B cell (primary cell): ENCODE results near the gene MYMX. TPM values are rescaled to one million over a fixed set of nuclear protein-coding genes. Genes with fewer than 3 reads are reported as not detected.

Experiments used
- ATAC-seq: fragments of 200-7000 bp; cut with Tn5 transposase; one replicate; pipeline ENCODE4 v1.10.0; 2021; ENCODE audit warnings: low read depth, mild to moderate bottlenecking, moderate number of reproducible peaks, moderate library complexity
- CTCF ChIA-PET: fragments of 350-600 bp; sonication (Branson Sonifier 250); formaldehyde crosslinking; loops from one replicate; lab custom pipeline; 2021; ENCODE audit warnings: antibody characterized with exemption, inconsistent platforms; lab: Charles Lee
- POLR2A ChIA-PET: fragments of 350-600 bp; sonication (Branson Sonifier 250); formaldehyde crosslinking; loops from one replicate; lab custom pipeline; 2021; ENCODE audit warnings: antibody characterized with exemption; lab: Charles Lee
- DNase-seq: peaks from one replicate; pipeline ENCODE4 v3.0.0; 2013
- H2AFZ ChIP-seq: 2 replicates; pipeline ENCODE4 v1.6.1; 2012; ENCODE audit warnings: mild to moderate bottlenecking, low read depth, low read length; ENCODE audit not compliant: insufficient read depth, poor library complexity, severe bottlenecking
- H3K27ac ChIP-seq, 2 donors: 1 replicate in 1 of 2; 2 replicates in 1 of 2; pipeline ENCODE4 v1.5.1; 2012 to 2013; ENCODE audit warnings: low read length in 2 of 2, mild to moderate bottlenecking in 2 of 2, moderate library complexity in 1 of 2
- H3K27me3 ChIP-seq, 4 experiments: fragments of 200-600 bp in 1 of 4; sonication (generic) in 1 of 4; replicated peaks in 1 of 4; 1 replicate in 2 of 4; 2 replicates in 2 of 4; pipeline versions ENCODE4 v1.6.1 to v1.7.0; 2013 to 2016; ENCODE audit warnings: low read length in 3 of 4, mild to moderate bottlenecking in 2 of 4, mixed read lengths in 1 of 4, moderate library complexity in 1 of 4; ENCODE audit not compliant: insufficient read depth in 4 of 4, control insufficient read depth in 3 of 4; ENCODE audit errors: control extremely low read depth in 1 of 4
- H3K36me3 ChIP-seq, 2 experiments: replicated peaks in 1 of 2; 1 replicate in 1 of 2; 2 replicates in 1 of 2; pipeline versions ENCODE4 v1.6.1 to v1.7.1; 2013; ENCODE audit warnings: low read length in 1 of 2; ENCODE audit not compliant: insufficient read depth in 2 of 2, control insufficient read depth in 1 of 2; ENCODE audit errors: control extremely low read depth in 1 of 2, extremely low read depth in 1 of 2
- H3K4me1 ChIP-seq, 2 donors: fragments of 200-600 bp in 1 of 2; sonication (generic) in 1 of 2; 1 replicate in 1 of 2; 2 replicates in 1 of 2; pipeline versions ENCODE4 v1.5.1 to v1.6.1; 2013 to 2017; ENCODE audit warnings: low read length in 2 of 2; ENCODE audit not compliant: control insufficient read depth in 2 of 2, insufficient read depth in 2 of 2
- H3K4me2 ChIP-seq: replicated peaks from 2 replicates; pipeline ENCODE3; 2012; ENCODE audit warnings: mild to moderate bottlenecking, low read depth, low read length; ENCODE audit not compliant: poor library complexity, severe bottlenecking
- H3K4me3 ChIP-seq, 5 experiments: fragments of 200-600 bp in 1 of 5; sonication (generic) in 1 of 5; 1 replicate in 3 of 5; 2 replicates in 2 of 5; pipeline versions ENCODE4 v1.5.1 to v1.7.0; 2011 to 2016; ENCODE audit warnings: low read length in 4 of 5, mild to moderate bottlenecking in 4 of 5, low read depth in 2 of 5, control low read depth in 1 of 5, moderate library complexity in 1 of 5; ENCODE audit not compliant: insufficient read depth in 1 of 5; ENCODE audit errors: control extremely low read depth in 1 of 5, extremely low read depth in 1 of 5
- H3K79me2 ChIP-seq: fragments of 200-600 bp; sonication (generic); one replicate; pipeline ENCODE4 v1.6.0; 2016; ENCODE audit warnings: low read length; ENCODE audit not compliant: control insufficient read depth, insufficient read depth
- H3K9ac ChIP-seq: fragments of 200-600 bp; sonication (generic); 2 replicates; pipeline ENCODE4 v1.6.1; 2017; ENCODE audit warnings: mild to moderate bottlenecking, low read length, moderate library complexity
- H3K9me3 ChIP-seq, 3 donors: one replicate each; pipeline versions ENCODE4 v1.6.1 to v1.7.1; 2013; ENCODE audit warnings: low read length in 2 of 3; ENCODE audit not compliant: control insufficient read depth in 2 of 3, insufficient read depth in 1 of 3; ENCODE audit errors: control extremely low read depth in 1 of 3
- H4K20me1 ChIP-seq: 2 replicates; pipeline ENCODE4 v1.6.0; 2012; ENCODE audit warnings: mild to moderate bottlenecking, low read length; ENCODE audit not compliant: insufficient read depth, control insufficient read depth, poor library complexity, severe bottlenecking
- H3K27ac Mint-ChIP-seq: one replicate; pipeline ENCODE4 v1.8.0; 2021; ENCODE audit warnings: mixed read lengths
- H3K27me3 Mint-ChIP-seq: one replicate; pipeline ENCODE4 v1.8.0; 2021; ENCODE audit warnings: mixed read lengths
- H3K4me1 Mint-ChIP-seq: one replicate; pipeline ENCODE4 v1.8.0; 2021; ENCODE audit warnings: mixed read lengths
- H3K4me3 Mint-ChIP-seq: one replicate; pipeline ENCODE4 v1.8.0; 2021; ENCODE audit warnings: mixed read lengths
- H3K9me3 Mint-ChIP-seq: one replicate; pipeline ENCODE4 v1.8.0; 2022; ENCODE audit warnings: mixed read lengths; ENCODE audit not compliant: insufficient read depth
- CTCF ChIP-seq: fragments of 200-600 bp; IDR thresholded peaks from one replicate; pipeline ENCODE4 v1.8.0; 2022; ENCODE audit warnings: antibody characterized with exemption, mild to moderate bottlenecking
- EZH2 ChIP-seq: IDR thresholded peaks from 2 replicates; pipeline ENCODE4 v1.6.1; 2012; ENCODE audit warnings: borderline replicate concordance, low read depth, mild to moderate bottlenecking, moderate library complexity, low read length; ENCODE audit not compliant: insufficient read depth, poor library complexity, severe bottlenecking
- WGBS: methylation state at CpG from one replicate; pipeline ENCODE4 v1.1.5; 2013; ENCODE audit warnings: missing lambda C conversion rate; ENCODE audit not compliant: insufficient coverage; 5-methylcytosine and 5-hydroxymethylcytosine counted together
- intact Hi-C: fragments of 100-400 bp; cut with micrococcal nuclease; formaldehyde crosslinking; loops from one replicate; pipeline ENCODE4 v1.10.0; 2022
- polyA plus RNA-seq: library from polyadenylated mRNA; depleted of rRNA; stranded (reverse); fragments of >200 nt; gene quantifications from 2 replicates; pipeline ENCODE4 v1.2.3, GENCODE V29; 2012
- total RNA-seq, 2 donors: library from RNA; stranded (reverse); fragments of 120-200 nt in 1 of 2; gene quantifications; 1 replicate in 1 of 2; 2 replicates in 1 of 2; pipeline versions ENCODE4 v1.2.3 to v1.2.4, GENCODE V29; 2013 to 2022

The MYMX gene
- total and polyA plus RNA-seq, 2 donors (not counting 1 experiment from before 2014, with no cell fraction given): not detected

GRCh38 chr6:44214307-44214706 lies 2.4 kb upstream of the MYMX start:
- H3K4me3 Mint-ChIP-seq: no peak overlapping the region
- 100% methylated on average over 6 of the region's 6 CpGs for WGBS
- Histone ChIP-seq H3K4me1 (peaks cover 10 to 13% of the 10 kb centered on the region in 2 donors), H3K36me3 (no peaks in the 10 kb centered on the region), H2AFZ (no peak overlapping the region), H3K79me2 (no peaks in the 10 kb centered on the region), H3K9ac (no peak overlapping the region), H3K4me2 (no peak overlapping the region), H3K4me3 (no peak overlapping the region), H3K27ac (no peak overlapping the region), H4K20me1 (no peaks in the 10 kb centered on the region), H3K9me3 (no peaks in the 10 kb centered on the region), H3K27me3 (peaks cover 0 to 5% (median 0%) of the 10 kb centered on the region in 4 experiments)
- no peaks in the 10 kb centered on the region for H3K9me3 Mint-ChIP-seq
- H3K27ac Mint-ChIP-seq: no peak overlapping the region
- ATAC-seq (no peak), DNase-seq (no peak)
- intact Hi-C loops: no loop called here
- H3K4me1 Mint-ChIP-seq: peaks cover 10% of the 10 kb centered on the region
- CTCF ChIA-PET: no interaction called here
- POLR2A ChIA-PET: no interaction called here
- TF ChIP-seq EZH2 (no peak), CTCF (no peak)
- H3K27me3 Mint-ChIP-seq: no peaks in the 10 kb centered on the region

GRCh38 chr6:44217332-44218143 lies 812 bp downstream of the MYMX start:
- no peak overlapping the region for H3K4me3 ChIP-seq
- no peaks in the 10 kb centered on the region for H3K9me3 ChIP-seq
- TF ChIP-seq CTCF (no peak), EZH2 (no peak)
- H3K79me2 ChIP-seq: no peaks in the 10 kb centered on the region
- no peaks in the 10 kb centered on the region for H3K27me3 ChIP-seq
- no peak overlapping the region for H2AFZ ChIP-seq
- intact Hi-C loops: no loop called here
- ATAC-seq (no peak), DNase-seq (no peak)
- no peaks in the 10 kb centered on the region for H4K20me1 ChIP-seq
- H3K36me3 ChIP-seq: no peaks in the 10 kb centered on the region
- H3K9ac ChIP-seq: no peak overlapping the region
- H3K27ac ChIP-seq: no peak overlapping the region
- no peak overlapping the region for H3K4me2 ChIP-seq
- peaks cover 25% of the 10 kb centered on the region for H3K4me1 Mint-ChIP-seq
- no peaks in the 10 kb centered on the region for H3K27me3 Mint-ChIP-seq
- no peak overlapping the region for H3K4me3 Mint-ChIP-seq
- H3K9me3 Mint-ChIP-seq: no peaks in the 10 kb centered on the region
- no peak overlapping the region for H3K27ac Mint-ChIP-seq
- POLR2A ChIA-PET: no interaction called here
- WGBS: 98% methylated on average over 15 of the region's 16 CpGs
- peaks cover 14 to 29% of the 10 kb centered on the region in 2 donors for H3K4me1 ChIP-seq
- CTCF ChIA-PET: no interaction called here
